Brain microvascular endothelial cell (primary cell): ENCODE measurements around the gene POU5F1.
"Not testable (repeated sequence)": the region's sequence is repeated elsewhere in the genome, so short reads cannot be mapped to it uniquely, and the experiment has no call there.

Source experiments
- DNase-seq: peaks from one replicate; pipeline ENCODE4 v3.0.0-alpha.2; 2020
- H3K27ac ChIP-seq: fragments of 250-450 bp; sonication (Bioruptor Pico); 2 replicates; pipeline ENCODE4 v1.5.1; 2020; ENCODE audit warnings: mild to moderate bottlenecking, moderate library complexity
- H3K27me3 ChIP-seq: fragments of 250-450 bp; sonication (Bioruptor Pico); replicated peaks from 2 replicates; pipeline ENCODE4 v1.5.1; 2020; ENCODE audit warnings: mild to moderate bottlenecking
- H3K36me3 ChIP-seq: fragments of 250-450 bp; sonication (Bioruptor Pico); replicated peaks from 2 replicates; pipeline ENCODE4 v1.5.1; 2020; ENCODE audit warnings: mild to moderate bottlenecking
- H3K4me3 ChIP-seq: 2 replicates; pipeline ENCODE4 v1.5.1; 2011; ENCODE audit warnings: low read depth, mild to moderate bottlenecking, control low read depth, low read length, moderate library complexity
- in situ Hi-C: cut with HindIII; loops from 2 replicates; pipeline ENCODE4 v1.10.0; 2017; ENCODE audit warnings: low sequenced_read_pairs, low pct_ligation_motif_present
- TF ChIP-seq, protein P1 (sequence below): IDR thresholded peaks from 2 replicates; pipeline ENCODE4 v1.5.1; 2011; ENCODE audit warnings: low read depth, mild to moderate bottlenecking, moderate library complexity, low read length, control low read depth, inconsistent platforms; ENCODE audit errors: missing control alignments

Gene POU5F1

DNA sequence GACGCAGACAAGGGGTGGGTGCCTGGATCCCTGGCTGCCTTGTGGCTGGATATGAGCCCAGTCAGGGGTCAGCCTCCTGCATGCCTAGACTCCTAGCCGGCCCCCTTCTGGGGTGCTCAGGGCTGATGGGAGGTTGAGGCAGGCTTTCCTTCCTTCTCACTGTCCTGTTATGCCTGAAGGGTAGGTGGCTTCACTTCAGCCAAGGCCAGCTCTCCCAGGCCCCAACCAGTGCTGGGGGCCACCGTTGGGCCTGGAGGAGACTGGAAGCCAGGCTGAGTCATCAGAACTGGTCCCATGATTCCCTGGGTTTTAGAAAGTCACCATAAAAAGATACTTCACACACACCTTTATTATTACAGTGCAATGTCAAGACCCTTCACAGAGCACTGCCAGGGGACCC lies 2.9 kb upstream of the POU5F1 start:
- Histone ChIP-seq H3K4me3 (no peak overlapping the region), H3K36me3 (no peaks in the 10 kb centered on the region), H3K27ac (no peak overlapping the region), H3K27me3 (no peaks in the 10 kb centered on the region)
- in situ Hi-C loops, result no loop called here
- DNase-seq, result no peak
- TF ChIP-seq, protein P1, sequence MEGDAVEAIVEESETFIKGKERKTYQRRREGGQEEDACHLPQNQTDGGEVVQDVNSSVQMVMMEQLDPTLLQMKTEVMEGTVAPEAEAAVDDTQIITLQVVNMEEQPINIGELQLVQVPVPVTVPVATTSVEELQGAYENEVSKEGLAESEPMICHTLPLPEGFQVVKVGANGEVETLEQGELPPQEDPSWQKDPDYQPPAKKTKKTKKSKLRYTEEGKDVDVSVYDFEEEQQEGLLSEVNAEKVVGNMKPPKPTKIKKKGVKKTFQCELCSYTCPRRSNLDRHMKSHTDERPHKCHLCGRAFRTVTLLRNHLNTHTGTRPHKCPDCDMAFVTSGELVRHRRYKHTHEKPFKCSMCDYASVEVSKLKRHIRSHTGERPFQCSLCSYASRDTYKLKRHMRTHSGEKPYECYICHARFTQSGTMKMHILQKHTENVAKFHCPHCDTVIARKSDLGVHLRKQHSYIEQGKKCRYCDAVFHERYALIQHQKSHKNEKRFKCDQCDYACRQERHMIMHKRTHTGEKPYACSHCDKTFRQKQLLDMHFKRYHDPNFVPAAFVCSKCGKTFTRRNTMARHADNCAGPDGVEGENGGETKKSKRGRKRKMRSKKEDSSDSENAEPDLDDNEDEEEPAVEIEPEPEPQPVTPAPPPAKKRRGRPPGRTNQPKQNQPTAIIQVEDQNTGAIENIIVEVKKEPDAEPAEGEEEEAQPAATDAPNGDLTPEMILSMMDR, result no peak

DNA sequence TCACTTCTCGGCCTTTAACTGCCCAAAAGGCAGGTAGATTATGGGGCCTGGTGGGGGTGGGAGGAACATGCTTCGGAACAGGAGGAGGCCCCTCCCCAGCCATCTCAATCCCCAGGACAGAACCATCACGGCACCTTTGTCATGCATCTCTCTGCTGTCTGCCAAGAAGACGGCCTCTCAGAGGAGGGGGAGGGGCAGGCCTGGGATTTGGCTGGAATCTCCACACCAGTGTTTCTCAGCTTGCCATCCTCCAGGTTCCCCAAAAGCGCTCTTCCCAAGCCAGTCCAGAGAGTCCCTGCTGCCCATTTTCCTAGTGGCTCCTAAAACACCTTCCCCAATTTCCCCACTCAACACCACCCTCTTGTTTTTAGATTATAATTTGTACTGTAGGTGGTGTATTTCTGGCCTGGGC lies 2.5 kb upstream of the POU5F1 start:
- in situ Hi-C loops, result no loop called here
- TF ChIP-seq, protein P1, result no peak
- no peak for DNase-seq
- H3K27ac ChIP-seq, result no peak overlapping the region
- H3K27me3 ChIP-seq, result no peaks in the 10 kb centered on the region
- H3K36me3 ChIP-seq, result no peaks in the 10 kb centered on the region
- no peak overlapping the region for H3K4me3 ChIP-seq

DNA sequence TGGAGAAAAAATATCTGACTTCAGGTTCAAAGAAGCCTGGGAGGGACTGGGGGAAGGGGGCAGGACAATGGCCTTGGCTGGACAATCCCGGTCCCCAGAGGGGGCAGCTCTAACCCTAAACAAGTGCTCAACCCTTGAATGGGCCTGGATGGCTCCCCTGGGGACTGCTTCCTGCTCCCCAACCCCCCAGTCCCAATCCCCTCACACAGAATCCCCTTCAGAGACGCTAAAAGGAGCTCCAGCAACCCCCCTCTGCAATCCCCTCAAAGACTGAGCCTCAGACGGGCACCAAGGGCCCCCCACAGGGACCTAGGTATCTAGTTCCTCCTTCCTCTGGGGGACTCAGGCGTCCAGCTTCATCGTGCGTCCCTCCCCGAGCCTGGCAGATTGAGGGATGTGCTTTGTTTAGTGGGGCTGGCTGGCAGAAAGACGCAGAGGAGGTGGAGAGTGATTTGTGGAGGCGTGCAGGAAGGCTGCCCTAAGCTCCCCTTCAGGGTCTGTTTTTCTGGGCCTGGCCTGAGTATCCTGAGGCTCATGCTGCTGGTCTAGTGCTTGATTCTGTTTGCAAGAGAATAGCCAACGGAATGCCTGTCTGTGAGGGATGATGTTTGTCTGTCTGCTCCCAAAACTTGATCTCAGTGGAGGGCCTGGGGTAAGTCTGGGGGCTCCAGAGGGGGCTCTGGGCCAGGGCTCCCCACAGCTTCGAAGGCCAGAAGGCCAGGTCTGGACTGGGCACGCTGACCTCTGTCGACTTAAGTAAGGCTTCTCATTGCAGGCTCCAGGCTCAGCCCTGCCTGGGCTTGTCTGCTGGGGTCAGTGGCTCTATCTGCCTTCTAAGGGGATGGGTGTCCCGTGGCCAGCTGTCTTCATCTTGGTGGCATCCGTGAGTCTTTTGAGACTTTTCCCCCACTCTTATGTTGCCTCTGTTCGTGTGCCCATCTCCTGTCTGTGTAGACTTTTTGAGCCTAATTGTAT lies 1.7 kb upstream of the POU5F1 start:
- H3K4me3 ChIP-seq, result no peak overlapping the region
- H3K27ac ChIP-seq, result no peak overlapping the region
- TF ChIP-seq, protein P1, result no peak
- DNase-seq, result no peak
- in situ Hi-C loops, result no loop called here
- no peaks in the 10 kb centered on the region for H3K27me3 ChIP-seq
- no peaks in the 10 kb centered on the region for H3K36me3 ChIP-seq

DNA sequence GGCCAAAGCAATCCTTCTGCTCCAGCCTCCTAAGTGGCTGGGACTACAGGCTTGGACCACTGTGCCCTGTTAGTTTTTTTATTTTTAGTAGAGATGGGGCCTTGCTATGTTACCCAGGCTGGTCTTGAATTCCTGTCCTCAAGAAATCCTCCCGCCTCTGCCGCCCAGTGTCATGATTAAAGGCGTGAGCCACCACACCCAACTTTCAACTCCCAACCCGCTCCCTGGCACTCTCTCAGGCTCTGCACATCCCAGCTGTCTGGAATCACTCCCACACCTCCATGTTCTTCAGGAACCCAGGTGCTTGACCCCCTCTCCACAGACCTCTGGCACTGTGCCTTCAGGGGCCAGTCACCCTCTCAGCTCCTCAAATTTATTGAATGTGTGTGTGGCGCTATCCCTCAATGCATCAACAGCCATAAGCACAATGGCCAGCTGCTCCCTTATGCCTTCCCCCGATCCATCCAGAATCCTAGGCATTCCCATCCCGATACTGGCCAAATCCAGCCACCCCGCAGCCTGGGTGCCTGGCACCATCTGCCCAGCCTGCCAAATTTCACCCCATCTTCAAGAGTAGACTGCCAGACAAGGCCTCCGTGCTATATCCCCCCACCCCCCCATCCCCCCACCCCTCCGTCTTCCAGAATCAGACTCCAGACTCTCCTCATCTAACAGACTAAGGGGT lies 647 bp upstream of the POU5F1 start:
- no peaks in the 10 kb centered on the region for H3K36me3 ChIP-seq
- no peaks in the 10 kb centered on the region for H3K27me3 ChIP-seq
- in situ Hi-C loops, result no loop called here
- TF ChIP-seq, protein P1, result no peak
- H3K27ac ChIP-seq, result no peak overlapping the region
- no peak for DNase-seq
- no peak overlapping the region for H3K4me3 ChIP-seq

DNA sequence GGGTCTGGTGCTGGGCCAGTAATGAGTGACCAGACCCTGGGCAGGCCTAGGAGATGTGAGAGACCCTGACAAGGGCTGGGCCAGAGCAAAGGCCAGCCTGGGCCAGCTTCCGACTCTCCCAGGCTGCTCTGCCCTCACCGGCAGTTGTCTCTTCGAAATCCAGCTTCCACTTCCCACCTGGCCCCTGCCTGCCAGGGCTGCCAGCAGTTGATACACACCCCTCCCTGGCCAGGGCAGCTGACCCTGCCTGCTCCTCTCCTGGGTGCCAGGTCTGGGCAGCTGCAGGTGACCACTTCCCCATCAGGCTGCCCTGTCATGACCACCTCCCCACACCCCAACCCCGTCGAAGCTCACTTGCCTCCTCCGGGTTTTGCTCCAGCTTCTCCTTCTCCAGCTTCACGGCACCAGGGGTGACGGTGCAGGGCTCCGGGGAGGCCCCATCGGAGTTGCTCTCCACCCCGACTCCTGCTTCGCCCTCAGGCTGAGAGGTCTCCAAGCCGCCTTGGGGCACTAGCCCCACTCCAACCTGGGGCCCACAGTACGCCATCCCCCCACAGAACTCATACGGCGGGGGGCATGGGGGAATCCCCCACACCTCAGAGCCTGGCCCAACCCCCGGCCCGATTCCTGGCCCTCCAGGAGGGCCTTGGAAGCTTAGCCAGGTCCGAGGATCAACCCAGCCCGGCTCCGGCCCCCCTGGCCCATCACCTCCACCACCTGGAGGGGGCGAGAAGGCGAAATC lies 453 bp downstream of the POU5F1 start:
- DNase-seq, H3K4me3 ChIP-seq, H3K27ac ChIP-seq, H3K36me3 ChIP-seq, H3K27me3 ChIP-seq, in situ Hi-C loops: not testable (repeated sequence)
